C4-2B (cell line): ENCODE data around the gene SLC27A2.

Experiments
- ZFX ChIP-seq: fragments of 450-650 bp; IDR thresholded peaks from 2 replicates; pipeline ENCODE4 v1.6.1; 2017
- TF ChIP-seq, protein P1 (sequence below): fragments of 450-650 bp; conservative IDR thresholded peaks from 2 replicates; pipeline ENCODE4 v1.5.1; 2017; ENCODE audit warnings: mild to moderate bottlenecking

- TF ChIP-seq, protein P1, sequence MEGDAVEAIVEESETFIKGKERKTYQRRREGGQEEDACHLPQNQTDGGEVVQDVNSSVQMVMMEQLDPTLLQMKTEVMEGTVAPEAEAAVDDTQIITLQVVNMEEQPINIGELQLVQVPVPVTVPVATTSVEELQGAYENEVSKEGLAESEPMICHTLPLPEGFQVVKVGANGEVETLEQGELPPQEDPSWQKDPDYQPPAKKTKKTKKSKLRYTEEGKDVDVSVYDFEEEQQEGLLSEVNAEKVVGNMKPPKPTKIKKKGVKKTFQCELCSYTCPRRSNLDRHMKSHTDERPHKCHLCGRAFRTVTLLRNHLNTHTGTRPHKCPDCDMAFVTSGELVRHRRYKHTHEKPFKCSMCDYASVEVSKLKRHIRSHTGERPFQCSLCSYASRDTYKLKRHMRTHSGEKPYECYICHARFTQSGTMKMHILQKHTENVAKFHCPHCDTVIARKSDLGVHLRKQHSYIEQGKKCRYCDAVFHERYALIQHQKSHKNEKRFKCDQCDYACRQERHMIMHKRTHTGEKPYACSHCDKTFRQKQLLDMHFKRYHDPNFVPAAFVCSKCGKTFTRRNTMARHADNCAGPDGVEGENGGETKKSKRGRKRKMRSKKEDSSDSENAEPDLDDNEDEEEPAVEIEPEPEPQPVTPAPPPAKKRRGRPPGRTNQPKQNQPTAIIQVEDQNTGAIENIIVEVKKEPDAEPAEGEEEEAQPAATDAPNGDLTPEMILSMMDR = no peak
- TF ChIP-seq ZFX = no peak
Measured at GRCh38 chr15:50261981-50262380, 80.0 kb downstream of the SLC27A2 start.
